Smooth muscle cell (in vitro differentiated cells): Measurements from ENCODE around the gene TAMALIN. TPM values are rescaled to one million over a fixed set of nuclear protein-coding genes. Genes with fewer than 3 reads are reported as not detected.

ENCODE experiments used
- DNase-seq: peaks from one replicate; lab custom pipeline; 2025; ENCODE audit not compliant: unreplicated experiment; lab: John Stamatoyannopoulos, UW
- H2AFZ ChIP-seq: fragments of 200-600 bp; sonication (generic); 2 replicates; pipeline ENCODE4 v1.6.0; 2016; ENCODE audit warnings: antibody characterized with exemption, low read depth, mild to moderate bottlenecking
- H3F3A ChIP-seq: fragments of 200-600 bp; sonication (generic); 2 replicates; pipeline ENCODE4 v1.6.0; 2017; ENCODE audit warnings: antibody characterized with exemption, low read depth
- H3K27ac ChIP-seq: fragments of 200-600 bp; sonication (generic); 2 replicates; pipeline ENCODE4 v1.5.1; 2016; ENCODE audit warnings: low read depth, mild to moderate bottlenecking
- H3K27me3 ChIP-seq: fragments of 200-600 bp; sonication (generic); 2 replicates; pipeline ENCODE4 v1.6.1; 2016; ENCODE audit warnings: low read depth, mild to moderate bottlenecking
- H3K36me3 ChIP-seq: fragments of 200-600 bp; sonication (generic); 2 replicates; pipeline ENCODE4 v1.5.1; 2016; ENCODE audit warnings: low read depth
- H3K4me1 ChIP-seq: fragments of 200-600 bp; sonication (generic); 2 replicates; pipeline ENCODE4 v1.5.1; 2016; ENCODE audit warnings: low read depth
- H3K4me2 ChIP-seq: fragments of 200-600 bp; sonication (generic); 2 replicates; pipeline ENCODE4 v1.6.0; 2016; ENCODE audit warnings: mild to moderate bottlenecking
- H3K4me3 ChIP-seq: fragments of 200-600 bp; sonication (generic); 2 replicates; pipeline ENCODE4 v1.5.1; 2016; ENCODE audit warnings: mild to moderate bottlenecking
- H3K79me2 ChIP-seq: fragments of 200-600 bp; sonication (generic); 2 replicates; pipeline ENCODE4 v1.6.0; 2016; ENCODE audit warnings: low read depth, mild to moderate bottlenecking
- H3K9ac ChIP-seq: fragments of 200-600 bp; sonication (generic); 2 replicates; pipeline ENCODE4 v1.6.0; 2016; ENCODE audit warnings: low read depth
- H3K9me3 ChIP-seq: fragments of 200-600 bp; sonication (generic); replicated peaks from 2 replicates; pipeline ENCODE4 v1.5.1; 2016; ENCODE audit warnings: low read depth
- H4K20me1 ChIP-seq: fragments of 200-600 bp; sonication (generic); 2 replicates; pipeline ENCODE4 v1.6.0; 2016; ENCODE audit warnings: low read depth
- WGBS: methylation state at CpG from one replicate; pipeline ENCODE4 v1.1.7; 2016; ENCODE audit warnings: low lambda C conversion rate; 5-methylcytosine and 5-hydroxymethylcytosine counted together
- polyA plus RNA-seq: library from polyadenylated mRNA; unstranded; fragments of >200 nt; fragmentation: Nextera tagmentation; extraction: Ambion mirVana; gene quantifications from 2 replicates; pipeline ENCODE4 v1.2.1, GENCODE V29; 2016
- total RNA-seq: library from RNA; depleted of rRNA; stranded (reverse); fragments of >200 nt; gene quantifications from 2 replicates; pipeline ENCODE4 v1.2.3, GENCODE V29; 2014
- TF ChIP-seq, protein P1 (sequence below): fragments of 200-600 bp; sonication (generic); IDR thresholded peaks from 2 replicates; pipeline ENCODE4 v1.5.1; 2017; ENCODE audit warnings: borderline replicate concordance, mild to moderate bottlenecking, antibody characterized with exemption; ENCODE audit not compliant: insufficient read depth, poor library complexity, severe bottlenecking

The TAMALIN gene
- total and polyA plus RNA-seq, 2 experiments from 2014 or later = 4.1 to 32.4 TPM

DNA sequence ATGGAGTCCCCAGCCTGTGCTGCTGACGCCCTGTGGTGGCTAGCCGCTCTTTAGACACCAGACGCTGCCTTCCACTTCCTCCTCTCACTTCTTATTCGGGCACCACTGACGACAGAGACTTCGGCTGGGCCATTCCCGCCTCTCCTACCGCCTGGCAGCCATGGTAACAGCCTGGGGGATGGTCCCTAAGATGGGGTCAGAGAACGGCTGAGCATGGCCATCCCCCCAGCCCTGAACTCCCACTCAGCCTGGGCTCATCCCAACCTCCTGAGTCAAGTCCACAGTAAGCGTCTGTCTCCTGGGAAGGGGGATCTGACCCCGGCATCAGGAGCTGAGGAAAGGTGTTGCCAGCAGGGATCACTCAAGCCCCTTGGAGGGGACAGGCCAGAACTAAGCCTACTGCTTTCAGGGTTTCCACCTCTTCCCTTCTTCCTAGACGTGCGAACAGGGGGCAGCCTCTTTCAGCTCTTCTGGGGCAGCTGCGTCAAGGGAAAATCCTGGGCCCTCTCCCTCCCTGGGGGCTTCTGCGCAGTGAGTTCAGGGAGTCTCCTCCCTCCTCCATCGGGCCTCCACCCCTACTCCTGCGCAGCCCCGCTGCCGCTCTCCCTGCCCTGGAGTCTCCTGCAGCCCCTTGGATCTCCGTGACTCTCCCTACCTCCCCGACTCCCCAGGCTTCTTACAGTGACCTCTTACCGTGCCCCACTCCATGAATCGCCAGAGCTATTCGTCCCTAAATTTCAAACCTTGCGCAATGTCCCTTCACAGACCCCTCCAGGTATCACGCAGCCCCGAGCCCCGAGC lies 643 bp upstream of the TAMALIN start:
- 9% methylated on average over 27 of the region's 28 CpGs for WGBS
- Histone ChIP-seq H3K4me3 (peak overlapping the region; percentile 84), H3K4me2 (peak overlapping the region; percentile 98), H3K27me3 (no peaks in the 10 kb centered on the region), H3K27ac (peak overlapping the region; percentile 30), H3K9ac (peak overlapping the region; percentile 8), H3K79me2 (peaks cover 7% of the 10 kb centered on the region), H3K36me3 (no peaks in the 10 kb centered on the region), H3K9me3 (no peaks in the 10 kb centered on the region), H4K20me1 (peaks cover 10% of the 10 kb centered on the region), H3K4me1 (peaks cover 20% of the 10 kb centered on the region), H3F3A (peaks cover 13% of the 10 kb centered on the region), H2AFZ (no peak overlapping the region)
- TF ChIP-seq, protein P1, sequence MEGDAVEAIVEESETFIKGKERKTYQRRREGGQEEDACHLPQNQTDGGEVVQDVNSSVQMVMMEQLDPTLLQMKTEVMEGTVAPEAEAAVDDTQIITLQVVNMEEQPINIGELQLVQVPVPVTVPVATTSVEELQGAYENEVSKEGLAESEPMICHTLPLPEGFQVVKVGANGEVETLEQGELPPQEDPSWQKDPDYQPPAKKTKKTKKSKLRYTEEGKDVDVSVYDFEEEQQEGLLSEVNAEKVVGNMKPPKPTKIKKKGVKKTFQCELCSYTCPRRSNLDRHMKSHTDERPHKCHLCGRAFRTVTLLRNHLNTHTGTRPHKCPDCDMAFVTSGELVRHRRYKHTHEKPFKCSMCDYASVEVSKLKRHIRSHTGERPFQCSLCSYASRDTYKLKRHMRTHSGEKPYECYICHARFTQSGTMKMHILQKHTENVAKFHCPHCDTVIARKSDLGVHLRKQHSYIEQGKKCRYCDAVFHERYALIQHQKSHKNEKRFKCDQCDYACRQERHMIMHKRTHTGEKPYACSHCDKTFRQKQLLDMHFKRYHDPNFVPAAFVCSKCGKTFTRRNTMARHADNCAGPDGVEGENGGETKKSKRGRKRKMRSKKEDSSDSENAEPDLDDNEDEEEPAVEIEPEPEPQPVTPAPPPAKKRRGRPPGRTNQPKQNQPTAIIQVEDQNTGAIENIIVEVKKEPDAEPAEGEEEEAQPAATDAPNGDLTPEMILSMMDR = no peak
- DNase-seq = peak; percentile 49

DNA sequence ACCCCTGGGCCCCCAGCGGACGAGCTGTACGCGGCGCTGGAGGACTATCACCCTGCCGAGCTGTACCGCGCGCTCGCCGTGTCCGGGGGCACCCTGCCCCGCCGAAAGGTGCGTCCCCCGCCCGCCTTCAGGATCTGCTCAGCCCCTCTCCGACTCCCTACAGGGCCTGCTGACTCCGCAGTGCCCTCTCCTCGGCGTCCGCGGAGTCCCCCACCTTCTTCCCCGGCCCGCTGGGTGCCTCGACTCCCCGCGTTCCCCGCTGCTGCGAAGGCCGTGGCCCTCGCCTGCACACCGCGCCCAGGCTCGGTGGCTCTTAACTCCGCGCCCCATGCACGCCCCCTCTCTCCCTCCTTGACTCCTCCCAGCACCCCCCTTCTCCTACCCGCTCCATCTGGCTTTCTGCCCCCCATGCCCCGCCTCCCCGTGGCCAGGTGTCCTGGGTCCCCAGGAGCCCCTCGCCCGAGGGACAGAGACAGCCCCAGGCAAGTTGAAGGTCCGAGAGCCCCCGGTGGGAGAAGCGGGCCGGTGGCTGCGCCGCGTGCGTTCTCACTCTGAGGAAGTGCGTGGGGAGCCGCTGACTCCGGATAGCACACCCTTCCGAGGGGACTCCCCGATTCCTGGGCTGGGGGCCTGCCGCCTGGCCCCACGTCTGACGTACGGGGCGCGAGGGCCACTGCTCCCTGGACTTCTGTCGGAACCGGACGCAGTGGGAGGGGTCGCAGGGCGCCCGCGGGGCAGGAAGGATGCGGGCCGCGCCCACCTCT lies 594 bp downstream of the TAMALIN start:
- 5% methylated on average over 46 of the region's 72 CpGs for WGBS
- Histone ChIP-seq H3K27me3 (no peaks in the 10 kb centered on the region), H3K4me3 (peak overlapping the region; percentile 84), H3K79me2 (peaks cover 7% of the 10 kb centered on the region), H3K9me3 (no peaks in the 10 kb centered on the region), H3K9ac (peak overlapping the region; percentile 80), H3F3A (peaks cover 13% of the 10 kb centered on the region), H3K27ac (peak overlapping the region; percentile 15), H2AFZ (no peak overlapping the region), H3K36me3 (no peaks in the 10 kb centered on the region), H4K20me1 (peaks cover 10% of the 10 kb centered on the region), H3K4me2 (peak overlapping the region; percentile 98), H3K4me1 (peaks cover 20% of the 10 kb centered on the region)
- DNase-seq = no peak
- TF ChIP-seq, protein P1 = no peak

DNA sequence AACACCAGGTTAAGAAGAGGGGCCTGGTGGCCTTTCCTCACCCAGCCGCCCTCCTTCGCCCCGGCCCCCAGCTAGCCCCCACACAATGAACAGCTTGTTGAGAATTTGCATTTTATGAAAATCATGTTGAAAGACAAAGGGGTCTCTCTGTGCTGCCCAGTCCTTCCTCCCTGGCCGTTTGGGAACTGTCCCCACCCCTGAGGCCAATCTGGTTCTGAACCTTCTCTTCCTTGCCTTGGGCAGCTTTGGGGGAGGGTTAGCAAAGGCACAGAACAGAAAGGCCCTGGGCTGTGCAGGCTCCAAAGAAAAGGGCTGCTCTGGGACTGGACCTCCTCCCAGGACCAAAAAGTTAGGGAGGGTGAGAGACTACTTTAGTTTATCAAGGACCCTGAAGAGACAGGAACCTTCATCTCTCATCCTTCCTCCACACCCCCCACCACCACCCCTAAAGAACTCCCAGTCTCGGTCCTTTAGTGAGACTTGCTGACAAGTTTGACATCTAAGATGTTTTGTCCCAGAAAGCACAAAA lies 1.3 kb downstream of the TAMALIN start:
- 70% methylated on average over 5 of the region's 5 CpGs for WGBS
- no peak for DNase-seq
- H2AFZ ChIP-seq = no peak overlapping the region
- H4K20me1 ChIP-seq = peaks cover 10% of the 10 kb centered on the region
- TF ChIP-seq, protein P1 = no peak
- H3K9me3 ChIP-seq = no peaks in the 10 kb centered on the region
- peak overlapping the region; percentile 15 for H3K27ac ChIP-seq
- peak overlapping the region; percentile 80 for H3K9ac ChIP-seq
- H3K4me2 ChIP-seq = peak overlapping the region; percentile 98
- no peaks in the 10 kb centered on the region for H3K27me3 ChIP-seq
- peaks cover 13% of the 10 kb centered on the region for H3F3A ChIP-seq
- peaks cover 7% of the 10 kb centered on the region for H3K79me2 ChIP-seq
- peaks cover 20% of the 10 kb centered on the region for H3K4me1 ChIP-seq
- no peaks in the 10 kb centered on the region for H3K36me3 ChIP-seq
- peak overlapping the region; percentile 84 for H3K4me3 ChIP-seq
